Endodermal cell (in vitro differentiated cells): ENCODE results near the gene LDLRAD4. TPM values are rescaled to one million over a fixed set of nuclear protein-coding genes. Genes with fewer than 3 reads are reported as not detected.

ENCODE experiments used
- DNase-seq: peaks from one replicate; pipeline ENCODE4 v3.0.0-alpha.2; 2017
- H3K27ac ChIP-seq: 2 replicates; pipeline ENCODE4 v1.5.1; 2013; ENCODE audit warnings: mild to moderate bottlenecking, low read depth, low read length, moderate library complexity
- H3K27me3 ChIP-seq: 2 replicates; pipeline ENCODE4 v1.6.1; 2013; ENCODE audit warnings: mild to moderate bottlenecking, low read length, moderate library complexity; ENCODE audit not compliant: insufficient read depth, control insufficient read depth, poor library complexity, severe bottlenecking
- H3K36me3 ChIP-seq: 2 replicates; pipeline ENCODE4 v1.7.0; 2013; ENCODE audit warnings: mild to moderate bottlenecking, low read length, moderate library complexity; ENCODE audit not compliant: control insufficient read depth, insufficient read depth
- H3K4me1 ChIP-seq: one replicate; pipeline ENCODE4 v1.7.0; 2013; ENCODE audit warnings: low read length; ENCODE audit not compliant: control insufficient read depth, insufficient read depth
- H3K4me3 ChIP-seq: 2 replicates; pipeline ENCODE4 v1.5.1; 2013; ENCODE audit warnings: mild to moderate bottlenecking, low read length, moderate library complexity
- H3K9ac ChIP-seq: 2 replicates; pipeline ENCODE4 v1.6.1; 2013; ENCODE audit warnings: mild to moderate bottlenecking, low read length, moderate library complexity; ENCODE audit not compliant: poor library complexity, severe bottlenecking; ENCODE audit errors: extremely low read depth
- H3K9me3 ChIP-seq: 2 replicates; pipeline ENCODE4 v1.6.1; 2013; ENCODE audit warnings: mild to moderate bottlenecking, low read length, moderate library complexity; ENCODE audit not compliant: control insufficient read depth
- H3K27ac Mint-ChIP-seq: 2 replicates; pipeline ENCODE4 v1.8.0; 2020; ENCODE audit warnings: mixed read lengths
- H3K27me3 Mint-ChIP-seq: 2 replicates; pipeline ENCODE4 v1.8.0; 2021; ENCODE audit warnings: mild to moderate bottlenecking, mixed read lengths; ENCODE audit not compliant: insufficient read depth
- H3K36me3 Mint-ChIP-seq: 2 replicates; pipeline ENCODE4 v1.8.0; 2020; ENCODE audit warnings: low read depth, mixed read lengths
- H3K4me1 Mint-ChIP-seq: 2 replicates; pipeline ENCODE4 v1.8.0; 2020; ENCODE audit warnings: mixed read lengths
- H3K4me3 Mint-ChIP-seq: 2 replicates; pipeline ENCODE4 v1.8.0; 2020; ENCODE audit warnings: mild to moderate bottlenecking, moderate library complexity, mixed read lengths
- H3K9me3 Mint-ChIP-seq: 2 replicates; pipeline ENCODE4 v1.8.0; 2020; ENCODE audit warnings: mild to moderate bottlenecking, mixed read lengths
- CTCF ChIP-seq: fragments of 200-600 bp; sonication (generic); conservative IDR thresholded peaks from 2 replicates; pipeline ENCODE4 v1.5.0; 2021; ENCODE audit warnings: antibody characterized with exemption, mild to moderate bottlenecking
- WGBS, 2 experiments: methylation state at CpG; one replicate each; pipeline versions ENCODE4 v1.1.5 to v1.1.7; 2013; ENCODE audit warnings: missing lambda C conversion rate in 2 of 2, mixed read lengths in 1 of 2; ENCODE audit not compliant: insufficient coverage in 1 of 2, insufficient read length in 1 of 2; 5-methylcytosine and 5-hydroxymethylcytosine counted together
- total RNA-seq, 2 donors: library from RNA; stranded (reverse); fragmentation: NEBNext Ultra II Directional in 1 of 2; extraction: Animal tissue kit (Norgen Biotek cat#: 25700) in 1 of 2; gene quantifications; 2 replicates in 1 of 2; 3 replicates in 1 of 2; pipeline ENCODE4 v1.2.1, GENCODE V29; 2021

Gene LDLRAD4
- total RNA-seq, 2 donors from 2014 or later, result 14.9 to 15.1 TPM

GRCh38 chr18:13376298-13376840 lies 157.8 kb downstream of the LDLRAD4 start:
- Mint-ChIP-seq H3K27ac (no peak overlapping the region), H3K4me1 (no peaks in the 10 kb centered on the region), H3K27me3 (no peaks in the 10 kb centered on the region), H3K36me3 (no peaks in the 10 kb centered on the region), H3K9me3 (no peaks in the 10 kb centered on the region), H3K4me3 (no peak overlapping the region)
- no peaks in the 10 kb centered on the region for H3K9me3 ChIP-seq
- no peaks in the 10 kb centered on the region for H3K27me3 ChIP-seq
- H3K4me3 ChIP-seq, result no peak overlapping the region
- no peak for TF ChIP-seq CTCF
- H3K4me1 ChIP-seq, result no peaks in the 10 kb centered on the region
- peak; percentile 33 for DNase-seq
- no peak overlapping the region for H3K27ac ChIP-seq
- 91 to 97% methylated on average over 23 of the region's 23 CpGs for WGBS, 2 experiments
- no peak overlapping the region for H3K9ac ChIP-seq
- H3K36me3 ChIP-seq, result no peaks in the 10 kb centered on the region

- Histone ChIP-seq H3K27ac (no peak overlapping the region), H3K9ac (no peak overlapping the region), H3K36me3 (no peaks in the 10 kb centered on the region), H3K9me3 (no peaks in the 10 kb centered on the region), H3K27me3 (no peaks in the 10 kb centered on the region), H3K4me1 (no peaks in the 10 kb centered on the region), H3K4me3 (no peak overlapping the region)
- no peaks in the 10 kb centered on the region for H3K27me3 Mint-ChIP-seq
- DNase-seq, result peak; percentile 41
- H3K4me1 Mint-ChIP-seq, result no peaks in the 10 kb centered on the region
- H3K27ac Mint-ChIP-seq, result no peak overlapping the region
- H3K9me3 Mint-ChIP-seq, result no peaks in the 10 kb centered on the region
- TF ChIP-seq CTCF, result no peak
- 92 to 97% methylated on average over 8 to 14 of the region's 14 CpGs for WGBS, 2 experiments
- H3K4me3 Mint-ChIP-seq, result no peak overlapping the region
- H3K36me3 Mint-ChIP-seq, result no peaks in the 10 kb centered on the region
These were observed 158.3 kb downstream of the LDLRAD4 start for GRCh38 chr18:13376841-13377351.

- no peak overlapping the region for H3K4me3 ChIP-seq
- Mint-ChIP-seq H3K27me3 (no peaks in the 10 kb centered on the region), H3K36me3 (no peaks in the 10 kb centered on the region), H3K4me3 (no peak overlapping the region), H3K27ac (no peak overlapping the region), H3K9me3 (no peaks in the 10 kb centered on the region), H3K4me1 (no peaks in the 10 kb centered on the region)
- 95 to 100% methylated on average over 4 to 8 of the region's 8 CpGs for WGBS, 2 experiments
- no peaks in the 10 kb centered on the region for H3K27me3 ChIP-seq
- no peaks in the 10 kb centered on the region for H3K36me3 ChIP-seq
- H3K9me3 ChIP-seq, result no peaks in the 10 kb centered on the region
- no peak overlapping the region for H3K9ac ChIP-seq
- H3K27ac ChIP-seq, result no peak overlapping the region
- H3K4me1 ChIP-seq, result no peaks in the 10 kb centered on the region
- TF ChIP-seq CTCF, result no peak
- peak; percentile 30 for DNase-seq
These were observed 158.9 kb downstream of the LDLRAD4 start for GRCh38 chr18:13377496-13377895.
